AG04450 (cell line): ENCODE data around the gene RGR. TPM values are rescaled to one million over a fixed set of nuclear protein-coding genes. Genes with fewer than 3 reads are reported as not detected.

Source experiments
- CTCF ChIA-PET: fragments of 300-600, 350-600 bp; formaldehyde crosslinking; extraction: SDS; loops from one replicate; lab custom pipeline; 2022; ENCODE audit warnings: antibody characterized with exemption, inconsistent platforms; lab: Charles Lee
- POLR2A ChIA-PET: fragments of 350-600 bp; formaldehyde crosslinking; extraction: SDS; loops from one replicate; lab custom pipeline; 2021; ENCODE audit warnings: antibody characterized with exemption, inconsistent platforms; lab: Yijun Ruan, JAX
- DNase-seq: peaks from one replicate; pipeline ENCODE4 v3.0.0-alpha.2; 2011; ENCODE audit warnings: low read depth, low spot score
- H3K27ac ChIP-seq: one replicate; pipeline ENCODE4 v1.5.1; 2012; ENCODE audit warnings: low read depth, low read length, control low read depth
- H3K27me3 ChIP-seq: one replicate; pipeline ENCODE4 v1.6.0; 2012; ENCODE audit warnings: low read length; ENCODE audit not compliant: control insufficient read depth, insufficient read depth
- H3K4me3 ChIP-seq: 2 replicates; pipeline ENCODE4 v1.5.1; 2011; ENCODE audit warnings: mild to moderate bottlenecking, low read depth, low read length, control low read depth
- H3K9me3 ChIP-seq: 2 replicates; pipeline ENCODE4 v1.5.1; 2012; ENCODE audit warnings: low read length; ENCODE audit not compliant: control insufficient read depth, insufficient read depth
- CTCF ChIP-seq: IDR thresholded peaks from 2 replicates; pipeline ENCODE4 v1.5.1; 2011; ENCODE audit warnings: low read depth, low read length, control low read depth, inconsistent platforms
- polyA plus RNA-seq: library from polyadenylated mRNA; depleted of rRNA; stranded (reverse); fragments of >200 nt; gene quantifications from 2 replicates; pipeline ENCODE4 v1.2.3, GENCODE V29; 2011

The RGR gene
- polyA plus RNA-seq, 1 experiment: not detected

- no peak for DNase-seq
- TF ChIP-seq CTCF: peak; percentile 27
- Histone ChIP-seq H3K4me3 (no peak overlapping the region), H3K9me3 (no peaks in the 10 kb centered on the region), H3K27me3 (peaks cover 2% of the 10 kb centered on the region), H3K27ac (no peak overlapping the region)
- CTCF ChIA-PET: no interaction called here
- POLR2A ChIA-PET: no interaction called here
Observed at GRCh38 chr10:84204122-84204521, 40.7 kb upstream of the RGR start.

- Histone ChIP-seq H3K27me3 (peaks cover 2% of the 10 kb centered on the region), H3K9me3 (no peaks in the 10 kb centered on the region), H3K4me3 (no peak overlapping the region), H3K27ac (no peak overlapping the region)
- CTCF ChIA-PET: interaction anchor here (0.7 to 2.0 kb wide), 2 partner anchors 57 to 333 kb away, joined by 3 to 9 read pairs; no protein-coding TSS in a partner anchor
- POLR2A ChIA-PET: no interaction called here
- no peak for TF ChIP-seq CTCF
- no peak for DNase-seq
Observed at GRCh38 chr10:84204610-84205009, 40.2 kb upstream of the RGR start.

- Histone ChIP-seq H3K4me3 (no peak overlapping the region), H3K27ac (no peak overlapping the region), H3K9me3 (no peaks in the 10 kb centered on the region), H3K27me3 (peaks cover 2% of the 10 kb centered on the region)
- DNase-seq: no peak
- POLR2A ChIA-PET: no interaction called here
- CTCF ChIA-PET: interaction anchor here (0.7 to 2.0 kb wide), 2 partner anchors 58 to 332 kb away, joined by 3 to 9 read pairs; no protein-coding TSS in a partner anchor
- peak; percentile 72 for TF ChIP-seq CTCF
Observed at GRCh38 chr10:84205049-84205852, 39.6 kb upstream of the RGR start.

- Histone ChIP-seq H3K4me3 (no peak overlapping the region), H3K27ac (no peak overlapping the region), H3K9me3 (no peaks in the 10 kb centered on the region), H3K27me3 (peaks cover 2% of the 10 kb centered on the region)
- ChIA-PET CTCF (interaction anchor here (2.0 kb wide), 1 partner anchor 59 kb away, joined by 9 read pairs; no protein-coding TSS in a partner anchor), POLR2A (no interaction called here)
- no peak for TF ChIP-seq CTCF
- DNase-seq: no peak
Observed at GRCh38 chr10:84205853-84206525, 38.9 kb upstream of the RGR start.

- ChIA-PET CTCF (interaction anchor here (1.3 kb wide), 1 partner anchor 59 kb away, joined by 3 read pairs; no protein-coding TSS in a partner anchor), POLR2A (no interaction called here)
- Histone ChIP-seq H3K27ac (no peak overlapping the region), H3K4me3 (no peak overlapping the region), H3K9me3 (no peaks in the 10 kb centered on the region), H3K27me3 (no peaks in the 10 kb centered on the region)
- no peak for TF ChIP-seq CTCF
- no peak for DNase-seq
Observed at GRCh38 chr10:84208023-84208422, 36.8 kb upstream of the RGR start.
